Activated CD4-positive, alpha-beta T cell treated with anti-CD3 and anti-CD28 coated beads, Interleukin-2, Interleukin-4, amounts not matched to agents 100 ng/mL and 50 ng/mL, durations not matched to agents 16 hours and 8 hours (primary cell): ENCODE data around the gene ZNF512B.

Experiments
- DNase-seq: peaks from one replicate; pipeline ENCODE4 v3.0.0-alpha.2; 2020; ENCODE audit warnings: low spot score

The ZNF512B gene

DNA sequence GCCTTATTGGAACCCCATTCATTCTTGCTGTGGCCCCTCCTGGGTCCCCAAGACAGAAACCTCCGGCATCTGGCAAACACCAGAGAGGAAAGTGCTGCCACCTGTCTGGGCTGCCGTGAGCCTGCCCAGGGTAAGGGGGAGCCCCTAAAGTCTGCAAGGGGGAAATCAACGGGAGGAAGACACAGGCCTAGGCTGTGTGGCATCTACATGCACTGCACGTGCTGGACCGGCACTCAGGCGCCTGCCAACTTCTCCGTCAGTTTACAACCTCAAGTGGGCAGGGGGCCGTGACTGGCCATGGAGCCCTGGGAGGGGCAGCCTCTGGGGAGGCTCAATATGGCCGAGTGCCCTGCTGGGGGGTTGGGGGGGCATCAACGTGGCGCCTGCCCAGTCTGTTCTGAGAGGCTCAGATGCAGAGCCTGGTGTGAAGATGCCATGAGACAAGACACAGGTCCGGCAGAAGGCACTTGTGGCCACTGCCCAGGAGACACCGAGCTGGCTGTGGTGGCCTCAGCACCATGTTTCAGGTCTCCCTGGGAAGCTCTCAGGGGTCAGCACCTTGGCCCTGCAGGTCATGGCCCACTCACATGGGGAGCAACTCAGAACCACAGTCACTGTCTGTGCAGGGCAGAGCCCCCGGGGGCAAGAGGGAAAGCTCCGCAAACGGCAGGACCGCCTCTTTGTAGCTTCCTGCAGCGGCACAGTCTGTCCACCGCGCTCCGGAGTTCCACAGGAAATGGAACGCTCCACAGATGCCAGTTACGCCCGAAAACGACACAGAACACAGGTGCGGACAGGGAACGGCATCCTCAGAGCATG lies 21.9 kb downstream of the ZNF512B start:
- DNase-seq: no peak

- no peak for DNase-seq
Observed at GRCh38 chr20:63946986-63947637, 22.6 kb downstream of the ZNF512B start.

GRCh38 chr20:63945921-63946920 lies 23.5 kb downstream of the ZNF512B start:
- no peak for DNase-seq

GRCh38 chr20:63945031-63945658 lies 24.6 kb downstream of the ZNF512B start:
- no peak for DNase-seq

- DNase-seq: no peak
Observed at GRCh38 chr20:63944078-63944941, 25.4 kb downstream of the ZNF512B start.

DNA sequence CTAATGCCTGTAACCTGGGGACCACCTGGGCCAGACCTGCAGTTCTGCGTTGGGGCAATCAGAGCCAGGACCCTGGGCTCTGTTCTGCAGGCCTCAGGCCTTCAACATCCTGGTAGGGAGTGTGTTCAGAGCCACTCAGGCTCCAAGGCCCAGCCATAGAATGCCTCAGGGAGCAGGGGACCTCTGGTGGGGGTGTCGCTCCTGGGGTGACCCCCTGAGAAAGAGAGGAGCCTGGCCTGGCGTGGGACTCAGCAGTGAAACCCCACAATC lies 26.0 kb downstream of the ZNF512B start:
- DNase-seq: no peak

- DNase-seq: no peak
Observed at GRCh38 chr20:63942969-63943807, 26.5 kb downstream of the ZNF512B start.

GRCh38 chr20:63942250-63942951 lies 27.3 kb downstream of the ZNF512B start:
- peak; percentile 68 for DNase-seq

DNA sequence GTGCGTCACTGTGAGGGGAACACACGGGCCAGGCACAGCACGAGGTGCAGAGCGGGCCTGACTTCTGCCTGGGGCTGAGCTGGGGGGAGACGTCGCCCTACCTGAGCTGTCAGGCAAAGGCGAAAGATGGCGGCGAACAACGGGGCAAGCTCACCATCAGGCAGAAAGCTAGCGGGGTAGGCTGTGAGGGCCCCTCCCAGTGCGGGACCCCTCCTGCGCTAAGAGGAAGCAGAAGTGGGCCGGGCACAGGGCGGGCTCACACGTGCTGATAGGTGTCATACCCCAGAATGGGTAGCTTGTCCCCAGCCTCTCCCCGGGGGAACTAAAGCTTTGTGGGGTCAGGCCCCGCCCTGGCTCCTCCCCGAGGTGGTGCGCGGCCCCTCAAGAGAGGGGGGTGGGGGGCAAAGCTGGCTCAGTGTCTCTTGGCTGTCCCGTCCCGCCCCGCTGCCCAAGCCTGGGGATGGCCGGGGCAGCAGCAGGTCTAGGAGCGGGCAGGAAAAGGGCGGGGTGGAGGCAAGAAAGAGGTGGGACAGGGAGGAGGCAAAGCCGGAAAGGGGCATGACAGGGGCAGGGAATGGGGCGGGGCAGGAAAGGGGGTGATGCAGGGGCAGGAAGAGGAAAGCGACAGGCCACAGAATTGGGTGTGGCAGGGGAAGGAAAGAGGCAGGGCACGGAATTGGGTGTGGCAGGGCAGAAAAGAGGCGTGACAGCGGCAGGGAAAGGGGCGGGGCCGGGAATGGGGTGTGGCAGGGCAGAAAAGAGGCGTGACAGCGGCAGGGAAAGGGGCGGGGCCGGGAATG lies 28.2 kb downstream of the ZNF512B start:
- peak; percentile 96 for DNase-seq

GRCh38 chr20:63940472-63941266 lies 29.1 kb downstream of the ZNF512B start:
- DNase-seq: no peak

GRCh38 chr20:63940071-63940471 lies 29.7 kb downstream of the ZNF512B start:
- no peak for DNase-seq

GRCh38 chr20:63939061-63939935 lies 30.4 kb downstream of the ZNF512B start:
- DNase-seq: no peak

- no peak for DNase-seq
Observed at GRCh38 chr20:63937596-63937995, 32.1 kb downstream of the ZNF512B start.

DNA sequence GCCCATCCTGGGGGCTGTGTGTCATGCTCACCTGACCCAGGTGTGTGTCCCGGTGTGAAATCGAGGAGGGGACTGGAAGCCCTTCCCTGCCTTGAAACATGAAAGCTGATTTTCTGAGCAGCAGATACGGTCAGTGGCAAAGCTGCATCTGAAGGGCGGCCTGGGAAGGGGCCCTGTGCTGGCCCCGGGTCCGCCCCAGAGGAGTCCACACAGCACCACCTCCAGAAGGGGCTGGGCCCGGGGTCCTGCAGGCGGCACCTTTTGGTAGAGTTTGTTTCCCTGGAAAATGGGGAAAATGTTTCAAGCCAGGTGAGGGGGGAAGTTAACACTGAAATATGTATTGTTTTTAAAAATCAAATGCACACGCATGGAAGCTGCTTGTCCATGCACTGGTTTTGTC lies 34.3 kb downstream of the ZNF512B start:
- no peak for DNase-seq

DNA sequence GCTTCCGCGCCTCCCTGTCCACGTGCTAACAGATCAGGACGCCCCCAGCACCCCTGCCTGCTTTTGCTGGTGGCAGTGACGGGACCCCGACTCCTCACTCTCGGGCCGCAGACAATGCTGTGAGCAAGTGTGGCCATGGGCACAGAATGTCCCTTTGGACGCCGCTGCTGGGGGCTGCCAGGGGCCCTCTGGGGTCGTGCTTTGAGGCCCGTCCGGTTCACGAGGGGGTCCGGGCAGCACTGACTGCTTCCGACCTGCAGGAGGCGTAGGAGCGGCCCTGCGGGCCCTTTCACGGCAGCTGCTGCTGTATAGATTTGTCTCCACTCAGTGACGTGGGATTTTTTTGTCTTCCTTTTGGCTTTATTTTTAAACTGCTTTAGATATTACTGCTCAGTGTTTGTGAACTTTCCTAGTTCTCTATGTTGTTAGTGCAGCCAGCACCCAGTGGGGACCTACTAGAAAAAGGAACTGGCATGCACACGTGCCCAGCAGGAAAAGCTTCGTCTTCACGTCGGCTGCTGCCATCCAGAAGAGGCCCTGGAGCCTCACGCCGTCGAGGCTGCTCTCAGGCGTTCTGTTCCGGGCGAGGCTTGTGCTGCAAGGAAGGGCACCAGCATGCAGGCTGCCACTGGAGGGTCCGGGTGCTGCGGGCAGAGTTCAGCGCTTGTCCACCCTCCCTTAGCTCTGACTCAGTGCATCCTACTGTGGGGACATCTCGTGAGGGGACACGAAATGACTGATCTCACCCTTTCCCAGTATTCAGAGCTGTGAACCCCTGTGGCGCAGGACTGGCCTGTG lies 35.3 kb downstream of the ZNF512B start:
- no peak for DNase-seq

GRCh38 chr20:63933646-63934045 lies 36.1 kb downstream of the ZNF512B start:
- no peak for DNase-seq
